HS-5 (cell line): ENCODE results near the gene APIP.
"Not testable (repeated sequence)": the region's sequence is repeated elsewhere in the genome, so short reads cannot be mapped to it uniquely, and the experiment has no call there.

Source experiments
- DNase-seq: peaks from one replicate; pipeline ENCODE4 v3.0.0-alpha.2; 2012; ENCODE audit warnings: low read depth

APIP gene

DNA sequence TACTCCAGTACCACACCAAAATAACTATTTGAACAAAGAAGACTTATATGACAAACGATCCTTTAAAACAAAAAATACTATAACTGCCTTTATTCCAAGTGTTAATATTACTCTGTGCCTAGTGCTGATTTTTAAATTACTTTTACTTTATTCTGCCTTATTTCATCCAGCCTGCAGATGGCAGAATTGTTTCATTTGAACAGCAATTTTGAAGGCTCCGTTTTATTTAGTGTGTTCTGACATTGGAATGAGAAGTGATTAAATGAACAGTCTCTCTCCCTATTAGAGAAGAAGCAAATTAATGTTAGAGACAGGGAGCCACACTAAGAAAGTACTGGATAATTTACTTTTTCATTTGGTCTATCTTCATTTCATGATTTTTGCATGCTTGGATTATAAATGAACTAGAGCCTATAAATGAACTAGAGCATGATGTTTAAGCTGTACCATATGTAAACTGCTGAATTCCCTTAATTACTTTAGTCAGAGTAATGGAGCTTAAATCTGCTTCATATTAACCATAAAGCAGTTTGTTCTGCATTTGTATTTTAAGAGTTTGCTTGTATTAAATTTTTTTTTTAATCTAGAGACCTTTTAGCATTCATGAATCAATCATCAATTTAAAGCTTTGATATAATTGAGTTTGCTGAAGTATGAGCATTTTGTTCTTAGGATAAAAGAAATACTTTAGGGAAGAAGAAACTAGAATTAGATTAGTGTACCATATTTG, 10.1 kb upstream of the APIP start:
- peak; percentile 49 for DNase-seq

DNA sequence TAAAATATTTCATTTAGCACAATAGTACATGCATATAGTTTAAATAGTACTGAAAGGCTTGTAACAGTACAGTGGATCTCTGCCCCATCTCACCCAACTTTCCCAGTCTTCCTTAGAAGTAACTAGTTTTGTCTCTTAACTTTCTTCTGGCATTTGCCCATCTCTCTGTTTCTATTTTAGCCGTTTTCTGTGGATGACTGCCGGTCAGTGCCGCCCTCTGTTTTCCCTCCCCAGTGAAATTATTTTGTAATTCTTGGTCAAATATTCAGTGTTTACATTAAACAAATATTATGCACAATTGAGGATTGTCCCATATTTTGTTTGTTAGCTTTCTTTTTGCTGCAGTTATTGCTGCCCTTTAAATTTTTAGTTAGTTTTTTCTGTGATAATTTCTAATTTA, 8.5 kb upstream of the APIP start:
- no peak for DNase-seq

GRCh38 chr11:34921156-34921555, 5.0 kb upstream of the APIP start:
- no peak for DNase-seq

GRCh38 chr11:34916843-34917770, 928 bp upstream of the APIP start:
- peak; percentile 11 for DNase-seq

DNA sequence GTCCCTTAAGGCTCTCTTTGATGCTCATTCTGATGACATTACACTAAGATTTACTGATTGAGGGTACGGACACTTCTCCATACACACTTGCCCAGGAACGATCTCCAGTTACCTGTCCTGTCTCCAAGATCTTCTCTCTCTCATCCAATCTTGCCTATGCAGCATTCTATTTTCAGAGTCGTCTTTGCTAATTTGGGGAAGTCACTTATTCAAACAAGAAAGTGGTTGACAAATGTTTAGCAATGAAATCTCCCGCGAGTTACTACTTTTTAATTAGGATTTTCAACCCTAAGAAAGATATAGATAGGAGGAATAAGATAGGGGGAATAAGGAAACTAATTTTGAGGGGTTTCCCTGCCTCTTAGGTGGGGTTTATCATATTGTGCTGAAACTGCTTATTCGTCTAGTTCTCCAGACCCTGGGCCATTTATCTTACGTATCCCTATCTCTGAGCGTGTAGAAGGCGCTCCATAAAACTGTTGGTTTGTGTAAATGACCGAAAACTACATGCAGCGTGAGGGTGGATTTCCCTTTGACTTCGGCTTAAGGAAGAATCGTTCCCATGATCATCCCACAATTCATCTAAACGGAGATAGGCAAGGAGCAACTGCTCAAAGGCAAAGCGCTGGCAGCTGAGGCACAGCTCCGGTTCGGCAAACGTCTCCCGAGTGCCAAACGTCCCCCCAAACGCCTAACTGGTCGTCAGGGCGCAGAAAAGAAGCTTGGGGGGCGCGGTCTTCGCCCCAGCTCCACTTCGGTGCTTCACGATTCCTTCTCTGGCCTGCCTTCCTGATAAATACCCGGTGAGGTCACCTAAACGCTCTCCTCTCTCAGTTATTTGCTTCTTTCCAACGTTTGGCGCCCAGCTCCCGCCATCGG, 804 bp downstream of the APIP start:
- no peak for DNase-seq

GRCh38 chr11:34913556-34913955, 2.6 kb downstream of the APIP start:
- DNase-seq, result not testable (repeated sequence)

GRCh38 chr11:34911676-34912075, 4.5 kb downstream of the APIP start:
- no peak for DNase-seq

GRCh38 chr11:34910817-34911216, 5.4 kb downstream of the APIP start:
- no peak for DNase-seq

DNA sequence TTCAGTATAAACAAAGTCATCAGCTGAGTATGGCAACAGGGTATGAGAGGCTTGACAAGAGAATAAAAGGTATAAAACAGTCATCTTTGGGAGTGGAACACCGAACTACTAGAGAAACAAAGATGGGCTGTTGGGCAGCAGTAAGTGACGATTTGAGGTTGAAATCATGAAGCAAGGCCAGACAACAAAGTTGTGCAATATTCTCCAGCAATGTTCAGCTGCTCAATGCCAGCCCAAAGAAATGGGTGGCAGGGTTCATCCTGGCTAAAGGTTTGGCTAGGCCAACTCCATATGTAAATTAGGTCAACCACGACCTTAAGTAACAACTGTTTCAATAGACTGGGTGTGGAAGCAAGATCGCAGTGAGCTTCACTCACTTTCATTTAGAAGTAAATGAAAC, 6.2 kb downstream of the APIP start:
- DNase-seq, result no peak

- DNase-seq, result no peak
These were observed 6.8 kb downstream of the APIP start for GRCh38 chr11:34909415-34909814.

GRCh38 chr11:34907934-34908593, 8.1 kb downstream of the APIP start:
- no peak for DNase-seq

DNA sequence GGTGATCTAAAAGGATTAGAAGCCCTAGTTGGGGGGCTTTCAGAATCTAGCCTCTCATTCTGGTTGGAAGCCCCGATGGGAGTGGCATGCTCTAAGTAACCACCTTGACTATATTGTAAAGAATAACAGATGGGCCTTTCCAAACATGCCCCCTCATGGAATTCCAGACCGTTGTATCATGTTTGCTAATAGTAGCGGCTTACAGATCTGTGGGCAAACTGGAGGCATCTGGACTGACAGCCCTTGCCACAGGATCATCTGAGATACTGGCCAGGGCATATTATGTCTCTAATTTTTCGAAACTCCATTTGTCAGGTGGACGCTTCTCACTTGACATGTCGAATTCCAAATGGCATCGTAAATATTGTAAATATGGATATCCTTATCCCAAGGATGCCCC, 10.5 kb downstream of the APIP start:
- DNase-seq, result no peak

DNA sequence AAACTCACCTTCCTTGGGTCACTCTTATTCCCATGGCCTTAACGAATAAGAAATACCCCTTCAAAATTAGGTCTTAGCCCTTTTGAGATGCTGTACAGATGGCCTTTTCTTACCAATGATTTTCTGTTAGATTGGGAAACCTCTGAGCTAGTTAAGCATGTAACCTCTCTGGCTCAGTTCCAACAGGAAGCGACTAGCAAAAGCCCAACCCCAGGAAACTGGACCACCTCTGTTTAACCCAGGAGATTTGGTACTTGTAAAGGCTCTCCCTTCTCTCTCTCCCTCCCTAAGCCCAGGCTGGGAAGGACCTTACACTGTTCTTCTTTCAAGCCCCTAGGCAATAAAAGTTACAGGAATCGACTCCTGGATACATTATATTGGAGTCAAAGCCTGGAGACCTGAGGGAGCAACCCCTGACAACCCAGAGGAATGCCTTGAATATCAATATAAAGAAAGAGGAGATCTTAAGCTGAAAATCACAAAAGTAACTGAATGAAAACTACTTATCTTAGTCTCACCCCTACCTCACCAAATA, 11.7 kb downstream of the APIP start:
- no peak for DNase-seq

DNA sequence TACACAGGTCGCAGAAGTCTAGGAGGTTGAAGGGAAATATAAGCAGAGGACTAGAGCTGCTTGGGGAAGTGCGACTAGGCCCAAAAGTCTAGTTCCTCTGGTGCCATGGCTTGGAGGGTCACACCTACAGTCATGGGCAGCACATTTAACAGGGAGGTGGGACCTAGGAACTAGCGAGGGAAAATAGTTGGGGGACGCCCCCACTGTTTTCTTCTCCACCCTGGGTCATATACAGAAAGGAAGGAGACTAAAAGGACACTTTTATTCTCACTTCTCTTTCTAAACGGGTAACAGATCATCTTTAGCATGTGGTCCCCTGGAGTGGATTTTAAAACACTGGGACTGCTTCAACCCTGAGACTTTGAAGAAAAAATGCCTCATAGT, 16.6 kb downstream of the APIP start:
- no peak for DNase-seq

GRCh38 chr11:34898474-34898873, 17.7 kb downstream of the APIP start:
- DNase-seq, result no peak

DNA sequence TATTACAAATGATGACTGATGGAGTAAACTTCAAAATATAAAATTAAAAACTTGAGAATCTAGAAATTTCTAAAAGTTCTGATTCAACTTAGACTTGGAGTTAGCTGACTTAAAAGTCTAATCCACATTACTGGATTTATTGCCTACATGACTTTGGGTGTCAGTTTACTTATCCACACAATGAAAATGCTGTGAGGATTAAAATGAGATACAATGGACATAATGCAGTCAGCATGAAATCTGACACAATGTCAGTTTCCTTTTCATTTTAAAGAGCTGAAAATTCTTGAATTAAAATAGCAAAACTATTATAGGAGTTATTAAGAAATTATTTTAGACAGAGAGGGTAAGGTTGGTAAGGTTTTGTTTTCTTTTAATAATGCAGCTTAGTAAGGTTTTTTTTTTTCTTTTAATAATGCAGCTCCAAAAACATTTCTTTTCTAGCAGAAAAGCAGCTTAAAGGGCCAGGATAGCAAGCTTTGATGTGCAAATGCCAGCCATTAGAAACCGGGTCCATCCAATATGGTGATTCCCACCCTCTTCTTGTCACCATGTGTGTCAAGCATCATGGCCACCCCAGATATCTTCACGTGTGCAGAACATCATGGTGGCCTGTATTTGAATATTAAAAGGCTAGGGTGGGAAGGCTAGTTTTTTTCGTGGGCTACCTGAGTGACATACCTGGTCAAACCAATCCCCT, 18.9 kb downstream of the APIP start:
- DNase-seq, result no peak

DNA sequence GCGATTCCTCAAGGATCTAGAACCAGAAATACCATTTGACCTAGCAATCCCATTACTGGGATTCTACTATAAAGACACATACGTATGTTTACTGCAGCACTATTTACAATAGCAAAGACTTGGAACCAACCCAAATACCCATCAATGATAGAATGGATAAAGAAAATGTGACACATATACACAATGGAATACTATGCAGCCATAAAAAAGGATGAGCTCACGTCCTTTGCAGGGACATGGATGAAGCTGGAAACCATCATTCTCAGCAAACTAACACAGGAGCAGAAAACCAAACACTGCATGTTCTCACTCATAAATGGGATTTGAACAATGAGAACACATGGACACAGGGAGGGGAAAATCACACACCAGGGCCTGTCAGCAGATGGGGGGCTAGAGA, 20.0 kb downstream of the APIP start:
- DNase-seq, result not testable (repeated sequence)

DNA sequence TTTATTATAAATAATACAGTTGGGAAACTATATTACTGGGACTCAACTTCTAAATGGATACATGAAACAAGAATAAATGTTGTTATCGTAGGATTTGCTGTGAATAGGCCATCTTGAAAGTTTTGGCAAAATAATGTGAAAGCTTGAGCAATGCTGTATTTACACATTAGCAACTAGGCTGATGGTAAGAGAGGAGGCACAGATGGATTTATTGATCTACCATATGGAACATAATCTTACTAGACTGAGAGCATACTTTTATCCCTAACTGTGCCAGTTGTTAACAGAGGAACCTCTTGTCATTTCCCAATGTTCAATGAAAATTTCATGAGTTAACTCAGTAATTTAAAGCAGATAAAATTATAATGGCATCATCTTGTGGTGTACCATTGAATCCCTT, 22.8 kb downstream of the APIP start:
- DNase-seq, result no peak

DNA sequence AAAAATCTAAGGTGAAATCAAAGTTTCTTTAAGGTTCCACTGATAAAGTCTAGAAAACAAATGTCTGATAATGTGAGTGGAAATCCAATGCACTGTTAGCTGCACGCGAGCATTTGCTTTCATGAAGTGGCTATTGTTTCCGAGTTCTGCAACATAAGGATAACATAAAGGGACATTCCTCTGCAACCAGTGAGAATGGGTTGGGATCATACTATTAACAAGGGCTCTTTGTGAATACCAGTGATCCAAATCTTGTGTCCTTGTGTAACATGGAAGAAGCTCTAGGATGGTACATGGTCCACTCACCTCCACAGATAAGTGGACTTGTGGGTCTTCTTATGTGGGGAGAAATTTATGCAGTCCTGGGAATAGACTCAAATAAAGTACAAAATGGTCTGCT, 24.6 kb downstream of the APIP start:
- no peak for DNase-seq

- peak; percentile 29 for DNase-seq
These were observed 25.4 kb downstream of the APIP start for GRCh38 chr11:34890812-34891211.

- DNase-seq, result no peak
These were observed 26.1 kb downstream of the APIP start for GRCh38 chr11:34890089-34890488.
